Epithelial cell of proximal tubule (primary cell): Measurements from ENCODE around the gene RPGR. TPM values are rescaled to one million over a fixed set of nuclear protein-coding genes. Genes with fewer than 3 reads are reported as not detected.

ENCODE experiments used
- DNase-seq: peaks from one replicate; pipeline ENCODE4 v3.0.0-alpha.2; 2011; ENCODE audit warnings: low read depth
- H3K4me3 ChIP-seq: 2 replicates; pipeline ENCODE4 v1.5.1; 2011; ENCODE audit warnings: low read depth, mild to moderate bottlenecking, low read length
- CTCF ChIP-seq: conservative IDR thresholded peaks from 2 replicates; pipeline ENCODE4 v1.5.1; 2012; ENCODE audit warnings: low read depth, mild to moderate bottlenecking, low read length
- total RNA-seq: library from RNA; depleted of rRNA; stranded (reverse); fragments of >200 nt; gene quantifications from 2 replicates; pipeline ENCODE4 v1.2.3, GENCODE V29; 2015

Gene RPGR
- total RNA-seq: 3.5 and 5.7 TPM in 2 replicates

GRCh38 chrX:38327007-38327774 is at the start of gene RPGR:
TSS of gene RPGR (minus strand) at chrX:38327509. CDS start at chrX:38327367, 142 bp downstream.
- peak; percentile 62 for TF ChIP-seq CTCF
- DNase-seq: peak; percentile 36
- peak within 1 kb of the TSS; percentile 70 for H3K4me3 ChIP-seq

GRCh38 chrX:38376747-38377146 is 49.4 kb upstream of the RPGR start:
- DNase-seq: no peak
- no peak overlapping the region for H3K4me3 ChIP-seq
- no peak for TF ChIP-seq CTCF

GRCh38 chrX:38375891-38376290 is 48.6 kb upstream of the RPGR start:
- TF ChIP-seq CTCF: peak; percentile 58
- no peak overlapping the region for H3K4me3 ChIP-seq
- no peak for DNase-seq

GRCh38 chrX:38374431-38374830 is 47.1 kb upstream of the RPGR start:
- DNase-seq: no peak
- H3K4me3 ChIP-seq: no peak overlapping the region
- TF ChIP-seq CTCF: no peak

- no peak for DNase-seq
- H3K4me3 ChIP-seq: no peak overlapping the region
- no peak for TF ChIP-seq CTCF
Observed at GRCh38 chrX:38371641-38372040, 44.3 kb upstream of the RPGR start.

GRCh38 chrX:38368774-38369173 is 41.5 kb upstream of the RPGR start:
- TF ChIP-seq CTCF: no peak
- no peak overlapping the region for H3K4me3 ChIP-seq
- DNase-seq: no peak

GRCh38 chrX:38365954-38366353 is 38.6 kb upstream of the RPGR start:
- H3K4me3 ChIP-seq: no peak overlapping the region
- DNase-seq: no peak
- no peak for TF ChIP-seq CTCF
